Left renal cortex interstitium (tissue), 4 donors: ENCODE results near the gene DHX34. TPM values are rescaled to one million over a fixed set of nuclear protein-coding genes. Genes with fewer than 3 reads are reported as not detected.
"Not testable (repeated sequence)": the region's sequence is repeated elsewhere in the genome, so short reads cannot be mapped to it uniquely, and the experiment has no call there.

Source experiments
- DNase-seq, 4 donors: peaks; one replicate each; pipeline ENCODE4 v3.0.0-alpha.2; 2013; ENCODE audit warnings: low read depth in 4 of 4, low spot score in 2 of 4, missing footprints in 1 of 4
- polyA plus RNA-seq, 4 donors: library from polyadenylated mRNA; unstranded; fragments of 120-200 nt; gene quantifications; one replicate each; pipeline ENCODE4 v1.2.1, GENCODE V29; 2013; ENCODE audit not compliant: insufficient read length in 4 of 4

DHX34 gene
- polyA plus RNA-seq, 4 donors = 9.6 to 21.9 (median 16.0) TPM

DNA sequence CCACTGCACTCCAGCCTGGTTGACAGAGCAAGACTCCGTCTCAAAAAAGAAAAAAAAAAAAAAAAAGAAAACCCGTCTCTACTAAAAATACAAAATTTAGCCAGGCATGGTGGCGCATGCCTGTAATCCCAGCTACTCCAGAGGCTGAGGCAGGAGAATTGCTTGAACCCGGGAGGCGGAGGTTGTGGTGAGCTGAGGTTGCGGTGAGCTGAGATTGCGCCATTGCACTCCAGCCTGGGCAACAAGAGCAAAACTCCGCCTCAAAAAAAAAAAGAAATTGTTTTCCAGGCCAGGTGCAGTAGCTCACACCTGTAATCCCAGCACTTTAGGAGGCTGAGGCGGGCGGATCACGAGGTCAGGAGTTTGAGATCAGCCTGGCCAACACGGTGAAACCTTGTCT lies 37.5 kb downstream of the DHX34 start:
- not testable (repeated sequence) for DNase-seq

DNA sequence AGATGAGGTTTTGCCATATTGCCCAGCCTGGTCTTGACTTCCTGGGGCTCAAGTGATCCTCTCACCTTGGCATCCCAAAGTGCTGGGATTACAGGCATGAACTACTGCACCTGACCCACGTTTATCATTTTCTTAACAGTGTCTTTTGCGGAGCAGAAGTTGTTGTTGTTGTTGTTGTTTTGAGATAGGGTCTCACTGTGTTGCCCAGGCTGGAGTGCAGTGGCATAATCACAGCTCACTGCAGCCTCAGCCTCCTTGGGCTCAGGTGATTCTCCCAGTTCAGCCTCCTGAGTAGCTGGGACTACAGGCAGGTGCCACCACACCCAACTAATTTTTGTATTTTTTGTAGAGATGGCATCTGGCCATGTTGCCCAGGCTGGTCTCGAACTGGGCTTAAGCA lies 38.5 kb downstream of the DHX34 start:
- DNase-seq = not testable (repeated sequence)

GRCh38 chr19:47388721-47389120 lies 39.6 kb downstream of the DHX34 start:
- not testable (repeated sequence) for DNase-seq

- DNase-seq = no peak
Observed at GRCh38 chr19:47389150-47389556, 40.0 kb downstream of the DHX34 start.

- no peak for DNase-seq
Observed at GRCh38 chr19:47390533-47391488, 41.7 kb downstream of the DHX34 start.

GRCh38 chr19:47391510-47392223 lies 42.6 kb downstream of the DHX34 start:
- peak in 3 of 4 donors; percentile 8 to 21 (median 20) for DNase-seq

DNA sequence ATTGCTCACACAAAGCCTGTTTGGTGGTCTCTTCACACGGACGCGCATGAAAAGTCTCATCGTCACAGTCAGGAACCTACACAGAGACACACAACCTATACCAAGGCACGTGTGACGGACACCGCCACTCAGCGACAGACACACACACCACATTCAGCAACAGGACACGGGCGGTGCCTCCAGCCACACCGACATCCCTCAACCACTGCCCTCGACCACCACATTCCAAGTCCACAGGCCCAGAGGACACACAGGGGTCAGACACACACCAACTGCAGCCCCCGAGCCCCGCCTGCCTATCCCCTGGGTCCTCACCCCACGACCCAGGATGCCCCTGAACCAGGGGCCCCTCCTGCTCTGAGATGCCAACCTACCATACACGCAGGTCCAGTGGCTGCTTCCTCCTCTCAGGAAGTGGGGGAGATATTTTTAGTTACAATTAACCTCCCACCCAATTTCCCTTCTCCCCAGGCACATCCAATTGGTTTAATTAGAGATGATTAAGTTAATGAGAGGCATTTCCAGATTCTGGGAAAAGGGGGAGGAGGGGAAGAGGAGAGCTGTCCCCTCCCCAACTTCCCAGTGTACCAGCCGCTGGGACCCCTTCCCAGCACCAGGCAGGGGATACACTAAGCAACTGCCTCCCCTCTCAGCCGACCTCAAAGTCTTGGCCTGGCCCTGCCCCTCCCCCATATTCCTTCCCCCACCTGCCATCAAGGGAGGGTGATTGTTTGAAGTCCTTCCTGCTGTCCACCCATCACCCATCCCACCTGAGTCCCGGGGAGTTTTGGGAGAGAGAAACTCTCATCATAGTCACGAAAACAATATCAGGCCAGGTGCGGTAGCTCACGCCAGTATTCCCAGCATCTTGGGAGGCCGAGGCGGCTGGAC lies 49.8 kb downstream of the DHX34 start:
- no peak for DNase-seq

GRCh38 chr19:47402504-47402903 lies 53.4 kb downstream of the DHX34 start:
- no peak for DNase-seq

DNA sequence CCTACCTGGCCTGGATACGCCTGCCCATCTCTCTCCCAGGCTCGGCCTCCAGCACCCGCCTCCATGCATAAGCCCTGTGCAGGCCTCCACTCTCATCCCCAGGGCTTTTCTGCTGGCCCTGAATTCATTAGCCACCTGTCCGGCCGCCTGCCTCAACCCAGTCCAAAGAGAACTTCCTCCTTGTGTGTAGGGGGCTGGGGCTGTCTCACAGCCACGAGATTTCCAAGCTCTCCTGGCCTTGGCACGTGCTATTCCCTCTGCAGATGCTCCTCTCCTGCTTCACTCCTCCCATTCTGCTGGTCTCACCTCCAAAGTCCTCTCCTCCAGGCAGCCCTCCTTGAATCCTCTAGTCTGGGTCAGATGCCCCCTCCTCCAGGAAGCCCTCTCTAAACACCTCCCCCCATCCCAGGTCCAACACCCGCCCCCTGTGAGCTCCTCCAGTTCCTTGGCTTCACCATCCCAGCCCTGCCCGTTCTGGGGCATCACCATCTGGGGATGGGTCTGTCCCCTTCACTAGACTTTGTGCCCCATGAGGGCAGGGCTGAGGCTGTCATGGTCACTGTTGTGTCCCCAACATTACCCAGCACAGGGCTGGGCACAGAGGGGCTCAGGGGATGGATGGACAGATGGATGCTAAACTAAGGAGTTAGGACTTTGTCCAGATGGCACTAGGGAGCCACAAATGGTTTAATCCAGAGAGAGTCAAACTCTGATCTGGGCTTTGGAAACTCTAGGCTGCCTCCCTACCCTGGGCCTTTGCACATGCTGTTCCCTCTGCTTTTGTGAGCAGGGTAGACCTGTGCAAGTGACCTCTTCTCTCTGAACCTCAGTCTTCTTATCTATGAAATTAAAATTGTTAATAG lies 55.5 kb downstream of the DHX34 start:
- no peak for DNase-seq

DNA sequence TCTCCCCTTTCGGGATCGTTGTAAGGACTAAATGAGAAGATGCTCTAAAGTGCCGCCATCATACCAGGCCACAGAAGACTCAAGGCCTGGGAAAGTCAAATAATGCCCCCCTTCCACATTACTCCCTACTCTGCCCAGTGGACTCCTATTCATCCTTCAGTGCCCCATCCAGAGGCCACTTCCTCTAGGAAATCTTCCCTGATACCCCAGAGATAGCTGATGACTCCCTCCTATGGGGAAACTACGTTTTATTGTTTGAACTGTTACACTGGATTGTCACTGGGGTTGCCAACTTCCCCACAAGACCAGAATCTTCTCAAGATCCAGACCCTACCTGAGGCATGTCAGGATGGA lies 56.1 kb downstream of the DHX34 start:
- no peak for DNase-seq

DNA sequence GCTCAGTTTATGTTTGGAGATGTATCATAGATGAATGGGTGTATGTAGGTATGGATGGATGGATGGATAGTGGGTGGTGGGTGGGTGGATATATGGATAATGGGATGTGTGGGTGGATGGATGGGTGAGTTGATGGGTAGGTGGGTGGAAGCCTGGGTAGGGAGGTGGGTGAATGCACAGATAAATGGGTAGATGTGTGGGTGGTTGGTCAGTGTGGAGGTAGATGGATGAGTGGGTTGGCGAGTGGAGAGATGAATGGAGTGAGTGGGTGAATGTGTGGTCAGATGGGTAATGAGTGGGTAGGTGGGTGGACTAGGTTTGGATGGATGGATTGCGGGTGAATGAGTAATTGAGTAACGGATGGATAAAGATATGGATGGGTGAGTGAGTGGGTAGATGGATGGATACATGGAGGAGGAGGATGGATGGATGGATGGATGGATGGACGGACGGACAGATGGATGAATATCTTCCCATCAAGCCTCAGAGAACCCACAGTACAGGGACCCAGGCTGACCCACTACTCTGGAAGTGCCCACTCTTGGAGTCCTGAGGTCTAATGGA lies 56.8 kb downstream of the DHX34 start:
- no peak for DNase-seq

DNA sequence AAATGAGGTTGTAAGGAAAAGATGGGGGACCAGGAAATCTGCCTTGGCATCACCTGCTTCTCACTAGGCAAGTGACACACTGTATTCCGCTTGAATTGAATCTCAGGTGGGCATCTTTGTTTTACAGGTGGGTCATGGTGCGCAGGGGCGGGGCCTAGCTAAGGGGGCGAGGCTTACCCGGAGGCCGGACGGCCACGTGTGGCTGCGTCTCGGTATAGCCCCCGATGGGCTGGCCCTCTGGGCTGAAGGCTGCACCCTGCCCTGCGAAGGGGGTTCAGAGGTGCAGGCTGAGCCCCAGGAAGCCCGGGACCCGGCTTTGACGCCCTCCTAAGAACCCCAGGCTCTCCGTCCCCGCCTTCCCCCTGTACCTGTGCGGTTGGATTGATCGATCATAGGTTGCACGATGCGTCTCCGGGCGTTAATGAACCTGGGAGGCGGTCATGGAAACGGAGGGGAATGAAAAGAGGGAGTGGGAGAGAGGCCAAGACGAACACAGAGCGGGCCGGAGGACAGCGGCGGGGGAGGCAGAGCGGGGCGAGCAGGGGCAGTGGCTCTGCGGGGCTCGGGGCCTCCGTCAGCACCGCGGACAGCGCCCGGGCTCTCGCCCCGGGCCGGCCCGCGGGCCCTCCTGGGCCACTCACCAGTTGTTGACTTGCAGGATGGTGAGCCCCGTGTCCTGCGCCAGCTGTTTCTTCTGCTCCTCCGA lies 57.7 kb downstream of the DHX34 start:
- DNase-seq = no peak

DNA sequence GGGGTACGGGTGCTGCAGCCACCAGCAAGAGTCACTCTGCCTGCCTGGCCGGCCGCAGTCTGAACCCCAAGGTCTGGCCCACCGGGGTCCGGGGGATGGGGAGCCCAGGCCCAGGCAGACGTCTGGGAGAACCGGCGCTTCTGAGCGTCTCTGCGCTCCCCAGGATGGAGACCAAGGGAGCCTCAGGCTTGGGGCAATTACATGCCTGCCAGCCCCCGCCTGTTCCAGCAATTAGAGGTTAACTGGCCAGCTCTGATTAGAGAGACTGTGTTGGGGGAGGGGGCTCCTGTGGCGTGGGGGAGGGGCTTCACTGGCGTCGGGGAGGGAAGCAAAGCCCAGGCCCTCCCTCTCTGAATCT lies 58.3 kb downstream of the DHX34 start:
- no peak for DNase-seq

DNA sequence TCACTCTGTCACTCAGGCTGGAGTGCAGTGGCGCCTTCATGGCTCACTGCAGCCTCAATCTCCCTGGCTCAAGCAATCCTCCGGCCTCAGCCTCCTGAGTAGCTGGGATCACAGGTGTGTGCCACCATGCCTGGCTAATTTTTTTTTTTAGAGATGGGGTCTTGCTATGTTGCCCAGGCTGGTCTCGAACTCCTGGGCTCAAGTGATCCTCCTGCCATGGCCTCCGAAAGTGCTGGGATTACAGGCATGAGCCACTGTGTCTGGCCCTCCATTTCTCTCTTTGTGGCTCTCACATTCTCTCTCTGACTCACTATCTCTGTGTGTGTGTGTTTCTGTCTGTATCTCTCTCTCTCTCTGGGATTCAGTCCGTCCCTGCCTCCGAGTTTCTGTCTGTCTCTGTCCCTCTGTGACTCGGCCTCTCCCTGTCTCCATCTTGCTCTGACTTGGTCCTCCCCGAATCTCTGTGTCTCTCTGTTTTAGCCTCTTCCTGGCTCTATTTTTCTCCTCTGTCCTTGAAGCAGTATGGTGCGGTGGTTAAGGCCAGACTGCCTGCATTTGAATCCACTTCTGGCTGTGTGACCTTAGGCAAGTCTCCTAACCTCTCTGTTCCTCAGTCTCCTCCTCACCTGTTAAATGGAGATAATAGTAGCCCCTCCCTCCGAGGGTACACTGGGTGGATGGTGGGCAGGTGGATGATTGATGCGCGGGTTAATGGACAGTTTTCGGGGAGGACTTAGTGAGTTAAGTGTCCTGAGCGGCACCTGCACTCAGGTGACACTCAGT lies 59.2 kb downstream of the DHX34 start:
- DNase-seq = no peak

DNA sequence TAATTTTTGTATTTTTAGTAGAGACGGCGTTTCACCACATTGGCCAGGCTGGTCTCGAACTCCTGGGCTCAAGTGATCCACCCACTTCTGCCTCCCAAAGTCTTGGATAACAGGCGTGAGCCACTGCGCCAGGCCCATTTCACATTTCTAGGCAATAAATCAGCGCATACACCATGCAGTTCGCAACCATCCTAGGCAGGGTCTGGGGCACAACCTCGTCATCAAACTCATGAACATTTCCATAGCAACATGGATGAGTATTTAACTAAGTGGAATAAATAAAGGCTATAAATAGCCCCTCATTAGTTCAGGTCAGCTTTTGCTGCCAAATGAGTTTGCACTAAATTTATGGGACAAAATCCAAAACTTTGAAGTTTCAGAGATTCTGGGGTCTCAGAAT lies 62.0 kb downstream of the DHX34 start:
- DNase-seq = no peak

GRCh38 chr19:47411696-47412095 lies 62.6 kb downstream of the DHX34 start:
- DNase-seq = not testable (repeated sequence)

- no peak for DNase-seq
Observed at GRCh38 chr19:47413941-47414340, 64.8 kb downstream of the DHX34 start.

- DNase-seq = no peak
Observed at GRCh38 chr19:47414469-47414868, 65.4 kb downstream of the DHX34 start.
